HepG2 (cell line): Measurements from ENCODE around the gene FLACC1. TPM values are rescaled to one million over a fixed set of nuclear protein-coding genes. Genes with fewer than 3 reads are reported as not detected.

Experiments
- ATF7 ChIP-seq, 2 experiments: fragments of 450-650 bp in 1 of 2; sonication (generic) in 1 of 2; formaldehyde crosslinking in 1 of 2; IDR thresholded peaks; 2 replicates each; pipeline versions ENCODE4 v1.4.0 to v1.6.1; 2016 to 2020; ENCODE audit warnings: antibody characterized with exemption in 1 of 2, mild to moderate bottlenecking in 1 of 2, missing genetic modification reagents in 1 of 2
- BCL6 ChIP-seq: IDR thresholded peaks from 2 replicates; pipeline ENCODE4 v1.6.1; 2016; ENCODE audit warnings: missing genetic modification reagents, missing compliant biosample characterization
- CEBPG ChIP-seq: IDR thresholded peaks from 2 replicates; pipeline ENCODE4 v1.6.1; 2016
- CREB3 ChIP-seq: sonication (generic); formaldehyde crosslinking; IDR thresholded peaks from 2 replicates; pipeline ENCODE4 v1.5.0; 2020; ENCODE audit warnings: missing genetic modification reagents
- DR1 ChIP-seq: sonication (generic); formaldehyde crosslinking; IDR thresholded peaks from 2 replicates; pipeline ENCODE4 v1.8.0; 2021; ENCODE audit warnings: mild to moderate bottlenecking, missing genetic modification reagents, inconsistent platforms
- E2F1 ChIP-seq: sonication (generic); formaldehyde crosslinking; IDR thresholded peaks from 2 replicates; pipeline ENCODE4 v1.5.0; 2020; ENCODE audit warnings: missing genetic modification reagents
- EP300 ChIP-seq, 3 experiments: sonication (generic) in 1 of 3; formaldehyde crosslinking in 1 of 3; IDR thresholded peaks; 2 replicates each; pipeline versions ENCODE4 v1.5.1 to v1.6.1; 2011 to 2020; ENCODE audit warnings: low read depth in 2 of 3, low read length in 2 of 3, borderline replicate concordance in 1 of 3, improper control_type of control experiment in 1 of 3, mild to moderate bottlenecking in 1 of 3, missing genetic modification reagents in 1 of 3, moderate library complexity in 1 of 3
- FOXA3 ChIP-seq: IDR thresholded peaks from 2 replicates; pipeline ENCODE4 v1.6.1; 2016; ENCODE audit warnings: missing genetic modification reagents, missing compliant biosample characterization
- HNF1A ChIP-seq, 2 experiments: sonication (generic) in 1 of 2; formaldehyde crosslinking in 1 of 2; IDR thresholded peaks; 2 replicates each; pipeline versions ENCODE4 v1.4.0 to v1.6.1; 2016 to 2020; ENCODE audit warnings: borderline replicate concordance in 1 of 2, low read depth in 1 of 2, mild to moderate bottlenecking in 1 of 2, missing genetic modification reagents in 1 of 2
- KAT8 ChIP-seq: IDR thresholded peaks from 2 replicates; pipeline ENCODE4 v1.6.1; 2016; ENCODE audit warnings: missing genetic modification reagents, missing compliant biosample characterization
- MIXL1 ChIP-seq: IDR thresholded peaks from 2 replicates; pipeline ENCODE4 v1.6.1; 2016
- NCOR1 ChIP-seq: fragments of 200-600 bp; sonication (generic); IDR thresholded peaks from 2 replicates; pipeline ENCODE4 v1.7.0; 2017; ENCODE audit warnings: antibody characterized with exemption, low read length, borderline replicate concordance
- NR2F6 ChIP-seq, 2 experiments: IDR thresholded peaks; 2 replicates each; pipeline ENCODE4 v1.6.1; 2016; ENCODE audit warnings: antibody characterized with exemption in 1 of 2, mild to moderate bottlenecking in 1 of 2
- POLR2A ChIP-seq, 2 experiments: IDR thresholded peaks; 2 replicates each; pipeline ENCODE4 v1.6.1; 2011; ENCODE audit warnings: low read depth in 2 of 2, low read length in 2 of 2, mild to moderate bottlenecking in 1 of 2, moderate library complexity in 1 of 2; ENCODE audit not compliant: insufficient read depth in 1 of 2
- SSRP1 ChIP-seq: IDR thresholded peaks from 2 replicates; pipeline ENCODE4 v1.6.1; 2016; ENCODE audit warnings: control low read depth
- UBTF ChIP-seq: sonication (generic); formaldehyde crosslinking; IDR thresholded peaks from 2 replicates; pipeline ENCODE4 v1.4.0; 2020; ENCODE audit warnings: mild to moderate bottlenecking, missing genetic modification reagents
- ZFYVE20 ChIP-seq: sonication (generic); formaldehyde crosslinking; IDR thresholded peaks from 2 replicates; pipeline ENCODE4 v1.8.0; 2023; ENCODE audit warnings: low read depth, mild to moderate bottlenecking, moderate library complexity, missing genetic modification reagents, borderline replicate concordance
- ZNF282 ChIP-seq: fragments of 450-650 bp; IDR thresholded peaks from 2 replicates; pipeline ENCODE4 v1.6.1; 2018; ENCODE audit not compliant: partially characterized antibody
- ZNF3 ChIP-seq: IDR thresholded peaks from 2 replicates; pipeline ENCODE4 v1.7.0; 2017; ENCODE audit warnings: inconsistent platforms
- ZNF556 ChIP-seq: sonication (generic); formaldehyde crosslinking; IDR thresholded peaks from 2 replicates; pipeline ENCODE4 v1.4.0; 2020; ENCODE audit warnings: mild to moderate bottlenecking, missing genetic modification reagents, borderline replicate concordance
- ZNF644 ChIP-seq: IDR thresholded peaks from 2 replicates; pipeline ENCODE4 v1.6.1; 2016; ENCODE audit warnings: low read depth
- polyA plus RNA-seq, 8 experiments: library from polyadenylated mRNA; depleted of rRNA in 3 of 8; stranded (reverse) in 7 of 8; unstranded in 1 of 8; fragments of >200 nt; fragmentation: Illumina TruSeq in 4 of 8; extraction: Trizol in 4 of 8; gene quantifications; 2 replicates each; pipeline versions ENCODE4 v1.2.1 to v1.2.3, GENCODE V29; 2011 to 2016; ENCODE audit warnings: low read depth in 4 of 8, missing spikeins in 1 of 8, mixed read lengths in 1 of 8; ENCODE audit not compliant: insufficient read depth in 1 of 8
- total RNA-seq, 5 experiments: library from RNA; depleted of rRNA; stranded (reverse); fragments of >200 nt; fragmentation: Illumina TruSeq; extraction: Trizol; gene quantifications; 2 replicates each; pipeline ENCODE4 v1.2.3, GENCODE V29; 2016; ENCODE audit warnings: low read depth in 1 of 5

Gene FLACC1
- total and polyA plus RNA-seq, 2 of the 13 experiments (the other 11 are each of a cell fraction or from before 2014, with no cell fraction given): 0.35 to 0.59 TPM

- TF ChIP-seq ATF7 (IDR thresholded peaks at IDR 0.05) (0 out of 2 replicates have a peak, but pooled peaks have one; percentile 14), ATF7 (CRISPR knock-in tag; IDR thresholded peaks at IDR 0.05) (no peak), BCL6 (CRISPR knock-in tag) (peak; percentile 63), ZNF556 (CRISPR knock-in tag) (no peak), DR1 (no peak), HNF1A (IDR thresholded peaks at IDR 0.05; ENCODE audit: low read depth) (peak; percentile 57; the same call in 1 of the 2 replicates), HNF1A (CRISPR knock-in tag; IDR thresholded peaks at IDR 0.05; ENCODE audit: borderline replicate concordance) (no peak; the same call in 1 of the 2 replicates), ZFYVE20 (CRISPR knock-in tag) (no peak), ZNF3 (CRISPR knock-in tag) (peak; percentile 71; the same call in 1 of the 2 replicates), UBTF (no peak), CEBPG (CRISPR knock-in tag) (peak; percentile 99), EP300 (IDR thresholded peaks at IDR 0.05; ENCODE audit: low read depth in 2 of 2, low read length in 2 of 2) (peak in 1 of 2 experiments; percentile 74; a peak in 1 of 4 replicates), EP300 (CRISPR knock-in tag; IDR thresholded peaks at IDR 0.05; ENCODE audit: borderline replicate concordance) (no peak), NCOR1 (peak; percentile 46; the same call in 1 of the 2 replicates), KAT8 (CRISPR knock-in tag) (peak; percentile 37; the same call in 1 of the 2 replicates), NR2F6 (IDR thresholded peaks at IDR 0.05) (no peak), NR2F6 (CRISPR knock-in tag; IDR thresholded peaks at IDR 0.05) (no peak), POLR2A (IDR thresholded peaks at IDR 0.05; ENCODE audit: insufficient read depth in 1 of 2, low read depth in 2 of 2, low read length in 2 of 2) (no peak), MIXL1 (CRISPR knock-in tag) (0 out of 2 replicates have a peak, but pooled peaks have one; percentile 20), SSRP1 (CRISPR knock-in tag) (no peak), E2F1 (CRISPR knock-in tag) (0 out of 2 replicates have a peak, but pooled peaks have one; percentile 53), ZNF282 (no peak), CREB3 (0 out of 2 replicates have a peak, but pooled peaks have one; percentile 58), ZNF644 (CRISPR knock-in tag) (0 out of 2 replicates have a peak, but pooled peaks have one; percentile 18), FOXA3 (CRISPR knock-in tag) (peak; percentile 57; the same call in 1 of the 2 replicates)
Measured at GRCh38 chr2:201406077-201406662, 49.0 kb upstream of the FLACC1 start (continued).
